ENCODE data around the gene RAP2A. TPM values are rescaled to one million over a fixed set of nuclear protein-coding genes. Genes with fewer than 3 reads are reported as not detected.

RAP2A gene
- total and polyA plus RNA-seq, 9 of the 15 experiments (the other 6 are each of a cell fraction or from before 2014, with no cell fraction given) = 1.8 to 11.7 (median 5.6) TPM

DNA sequence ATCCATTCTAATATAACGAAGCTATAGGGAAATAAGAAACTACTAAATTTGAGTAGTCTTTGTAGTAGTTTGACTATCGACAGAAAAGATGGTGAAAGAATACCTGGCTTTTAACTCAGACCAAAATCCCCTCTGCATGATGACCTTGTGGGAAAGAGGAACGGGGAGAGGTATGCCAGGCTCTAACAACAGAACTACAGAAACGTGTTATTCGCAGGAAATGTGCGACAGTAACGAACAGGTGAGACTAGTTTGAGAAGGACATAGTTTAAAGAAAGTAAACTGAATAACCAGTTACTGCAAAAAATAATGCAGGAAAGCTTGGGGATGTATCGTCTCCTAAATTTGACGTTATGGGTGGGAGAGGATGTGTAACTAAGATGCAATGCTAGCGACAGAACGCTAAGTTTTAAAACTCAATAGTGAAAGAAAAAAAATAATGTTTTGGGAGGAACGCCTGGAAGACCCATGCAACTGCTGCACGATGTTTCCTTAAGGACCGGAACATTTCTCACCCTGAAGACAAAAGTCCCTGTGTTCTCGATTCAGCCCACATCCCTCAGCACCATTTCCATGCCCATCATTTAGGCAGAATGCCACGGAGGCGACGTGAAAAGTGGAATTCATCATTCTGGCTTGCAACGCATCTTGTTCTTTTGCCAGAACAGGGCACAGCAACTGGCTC is 1.6 kb upstream of the RAP2A start:
- CTCF ChIA-PET (ENCODE audit: low intra/inter-chr PET ratio) = no interaction called here
- no peak for ATAC-seq
- H3K4me1 ChIP-seq (replicated peaks in 1 of 2; ENCODE audit: control insufficient read depth in 2 of 2, insufficient read depth in 2 of 2, low read length in 2 of 2) = peaks cover 6 to 16% of the 10 kb centered on the region in 2 experiments; a peak in 4 of 5 replicates
- H3K9me3 ChIP-seq (replicated peaks; ENCODE audit: control insufficient read depth, insufficient read depth, low read depth, low read length) = no peaks in the 10 kb centered on the region; the same call in 1 of the 2 replicates
- no peaks in the 10 kb centered on the region for H3K27me3 ChIP-seq (ENCODE audit: control insufficient read depth in 2 of 2, insufficient read depth in 2 of 2, low read length in 2 of 2)
- POLR2A ChIA-PET = interaction anchor here (0.7 to 1.2 kb wide), 2 partner anchors 18 to 73 kb away, joined by 4 read pairs; no protein-coding TSS in a partner anchor
- no peaks in the 10 kb centered on the region for H4K20me1 ChIP-seq (replicated peaks; ENCODE audit: control insufficient read depth, insufficient read depth, low read length)
- in situ Hi-C loops (cut with MboI) = no loop called here
- H2AFZ ChIP-seq (ENCODE audit: low read depth, low read length) = no peak overlapping the region
- intact Hi-C loops (cut with micrococcal nuclease) = loop anchor here (2.0 to 10.0 kb wide), 3 partner anchors 172 to 1758 kb away; partner anchors contain the start of genes DNAJC3 and MBNL2
- H3K4me3 ChIP-seq = no peak overlapping the region
- no peak for FAIRE-seq
- DNase-seq (ENCODE audit: extremely low read depth in 1 of 4, low spot score in 3 of 4) = no peak
- H3K9me1 ChIP-seq (ENCODE audit: control insufficient read depth, insufficient read depth, low read length) = no peaks in the 10 kb centered on the region
- no TSS peak for BruUV-seq (replicated peaks)
- H3K27ac ChIP-seq (ENCODE audit: extremely low read depth, low read depth, low read length) = no peak overlapping the region
- 92% methylated on average over 16 of the region's 19 CpGs for WGBS (ENCODE audit: insufficient coverage, low coverage, missing lambda C conversion rate)
- H3K9ac ChIP-seq (ENCODE audit: insufficient read depth in 1 of 2, low read depth in 2 of 2, low read length in 2 of 2) = no peak overlapping the region
- peaks cover 21% of the 10 kb centered on the region for H3K79me2 ChIP-seq (ENCODE audit: control insufficient read depth, insufficient read depth, low read length)
- TF ChIP-seq SMAD4 (CRISPR knock-in tag; conservative IDR thresholded peaks at IDR 0.05) (no peak), ZBTB17 (CRISPR knock-in tag; IDR thresholded peaks at IDR 0.05) (no peak), PCBP1 (IDR thresholded peaks at IDR 0.05; ENCODE audit: low read depth, low read length, poor library complexity, severe bottlenecking) (no peak), ZKSCAN3 (CRISPR knock-in tag; IDR thresholded peaks at IDR 0.05) (no peak), SRSF7 (optimal IDR thresholded peaks at IDR 0.05; ENCODE audit: low read depth, low read length) (no peak), ASH1L (IDR thresholded peaks at IDR 0.05; ENCODE audit: borderline replicate concordance, low read depth, partially characterized antibody) (no peak), CHD4 (IDR thresholded peaks at IDR 0.05; ENCODE audit: insufficient read depth, insufficient replicate concordance, low read depth, low read length, poor library complexity, severe bottlenecking) (no peak)
- TF ChIP-seq, protein P1, sequence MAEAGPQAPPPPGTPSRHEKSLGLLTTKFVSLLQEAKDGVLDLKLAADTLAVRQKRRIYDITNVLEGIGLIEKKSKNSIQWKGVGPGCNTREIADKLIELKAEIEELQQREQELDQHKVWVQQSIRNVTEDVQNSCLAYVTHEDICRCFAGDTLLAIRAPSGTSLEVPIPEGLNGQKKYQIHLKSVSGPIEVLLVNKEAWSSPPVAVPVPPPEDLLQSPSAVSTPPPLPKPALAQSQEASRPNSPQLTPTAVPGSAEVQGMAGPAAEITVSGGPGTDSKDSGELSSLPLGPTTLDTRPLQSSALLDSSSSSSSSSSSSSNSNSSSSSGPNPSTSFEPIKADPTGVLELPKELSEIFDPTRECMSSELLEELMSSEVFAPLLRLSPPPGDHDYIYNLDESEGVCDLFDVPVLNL (CRISPR knock-in tag; IDR thresholded peaks at IDR 0.05; ENCODE audit: low read depth) = no peak
- TF ChIP-seq, protein P2, sequence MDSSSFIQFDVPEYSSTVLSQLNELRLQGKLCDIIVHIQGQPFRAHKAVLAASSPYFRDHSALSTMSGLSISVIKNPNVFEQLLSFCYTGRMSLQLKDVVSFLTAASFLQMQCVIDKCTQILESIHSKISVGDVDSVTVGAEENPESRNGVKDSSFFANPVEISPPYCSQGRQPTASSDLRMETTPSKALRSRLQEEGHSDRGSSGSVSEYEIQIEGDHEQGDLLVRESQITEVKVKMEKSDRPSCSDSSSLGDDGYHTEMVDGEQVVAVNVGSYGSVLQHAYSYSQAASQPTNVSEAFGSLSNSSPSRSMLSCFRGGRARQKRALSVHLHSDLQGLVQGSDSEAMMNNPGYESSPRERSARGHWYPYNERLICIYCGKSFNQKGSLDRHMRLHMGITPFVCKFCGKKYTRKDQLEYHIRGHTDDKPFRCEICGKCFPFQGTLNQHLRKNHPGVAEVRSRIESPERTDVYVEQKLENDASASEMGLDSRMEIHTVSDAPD (CRISPR knock-in tag; IDR thresholded peaks at IDR 0.05) = no peak
- no peak overlapping the region for H3K4me2 ChIP-seq (ENCODE audit: insufficient read depth, low read length)
- H3K36me3 ChIP-seq (ENCODE audit: control insufficient read depth, insufficient read depth, low read length) = no peaks in the 10 kb centered on the region
